MM.1S (cell line): ENCODE measurements around the gene NATD1.

Experiments
- CTCF ChIP-seq: fragments of 300-600 bp; sonication (generic); IDR thresholded peaks from 2 replicates; pipeline ENCODE4 v1.5.1; 2016; ENCODE audit warnings: antibody characterized with exemption, low read length, mixed read lengths
- EZH2 ChIP-seq: fragments of 300-600 bp; sonication (generic); optimal IDR thresholded peaks from 2 replicates; pipeline ENCODE3; 2017; ENCODE audit warnings: low read depth, mild to moderate bottlenecking, antibody characterized with exemption, low read length, mixed read lengths
- EZH2phosphoT487 ChIP-seq: fragments of 300-600 bp; sonication (generic); IDR thresholded peaks from 2 replicates; pipeline ENCODE4 v1.6.1; 2018; ENCODE audit warnings: antibody characterized with exemption, low read length

GRCh38 chr17:21252796-21253645, at the start of gene NATD1:
- TF ChIP-seq EZH2 = no peak
- no peak for TF ChIP-seq EZH2phosphoT487
- no peak for TF ChIP-seq CTCF
